ENCODE data around the gene AKT1S1. TPM values are rescaled to one million over a fixed set of nuclear protein-coding genes. Genes with fewer than 3 reads are reported as not detected.
A peak's percentile ranks its signal among the peaks of the same experiment; 100 is the strongest.

AKT1S1 gene
- total RNA-seq, 1 donor from 2014 or later, result 2.3 TPM

DNA sequence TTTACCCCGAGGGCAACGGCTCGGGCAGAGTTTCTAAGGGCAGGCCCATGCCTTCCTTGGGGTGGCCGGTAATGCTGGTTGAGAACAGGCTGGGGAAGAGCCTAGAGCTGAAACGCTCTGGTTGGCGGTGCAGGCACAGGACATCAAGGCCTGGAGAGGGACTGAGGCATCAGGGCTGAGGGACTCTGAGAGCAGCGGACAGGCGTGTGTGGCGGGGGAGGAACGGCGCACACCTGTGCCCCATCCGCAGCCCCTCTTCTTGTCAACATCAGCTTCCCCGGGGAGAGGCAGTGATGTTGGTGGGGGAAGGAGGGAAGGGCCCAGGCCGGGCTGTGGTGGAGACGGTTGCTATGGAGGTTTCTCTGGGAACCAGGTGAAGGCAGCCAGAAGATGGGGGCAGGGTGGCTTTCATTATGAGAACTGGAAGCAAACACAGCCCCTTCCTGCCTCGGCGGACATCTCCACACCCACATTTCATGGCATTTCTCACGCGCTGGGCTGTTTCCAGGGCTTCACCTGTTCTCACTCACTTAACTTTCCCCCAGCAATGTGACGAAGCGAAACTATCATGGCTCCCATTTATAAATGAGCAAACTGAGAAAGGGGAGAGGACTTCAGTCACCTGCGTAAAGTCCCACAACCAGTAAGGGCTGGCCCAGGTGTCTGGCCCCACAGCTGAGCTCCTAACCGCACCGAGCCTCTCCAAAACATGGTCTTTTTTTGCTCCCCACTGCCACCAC is 43.6 kb upstream of the AKT1S1 start:
- Mint-ChIP-seq H3K27ac (no peak overlapping the region), H3K9me3 (no peaks in the 10 kb centered on the region), H3K4me1 (peaks cover 24% of the 10 kb centered on the region), H3K4me3 (peak overlapping the region; percentile 41), H3K36me3 (peaks cover 32% of the 10 kb centered on the region), H3K27me3 (ENCODE audit: insufficient read depth, low read depth) (peaks cover 9% of the 10 kb centered on the region)
- H3K9me3 ChIP-seq (ENCODE audit: low read depth), result no peaks in the 10 kb centered on the region
- no peaks in the 10 kb centered on the region for H3K36me3 ChIP-seq
- no peaks in the 10 kb centered on the region for H3K4me1 ChIP-seq
- DNase-seq (ENCODE audit: low spot score), result no peak
- TF ChIP-seq EZH2phosphoT487 (IDR thresholded peaks at IDR 0.05), result no peak
- TF ChIP-seq CTCF (IDR thresholded peaks at IDR 0.05), result no peak
- no peak for TF ChIP-seq EZH2 (IDR thresholded peaks at IDR 0.05)
- peaks cover 15% of the 10 kb centered on the region for H3F3A ChIP-seq (ENCODE audit: low read depth)
- H3K27ac ChIP-seq, result no peak overlapping the region
- H3K4me3 ChIP-seq, result no peak overlapping the region
- no peak overlapping the region for H3K9ac ChIP-seq
- peaks cover 97% of the 10 kb centered on the region for H4K20me1 ChIP-seq (ENCODE audit: low read depth)
- no peak overlapping the region for H2AFZ ChIP-seq (replicated peaks)
- no peaks in the 10 kb centered on the region for H3K27me3 ChIP-seq
- H3K4me2 ChIP-seq, result no peak overlapping the region
- H3K79me2 ChIP-seq (ENCODE audit: low read depth), result peaks cover 100% of the 10 kb centered on the region

- Histone ChIP-seq H3K79me2 (ENCODE audit: low read depth) (peaks cover 99% of the 10 kb centered on the region), H3K27me3 (no peaks in the 10 kb centered on the region), H3F3A (ENCODE audit: low read depth) (peaks cover 11% of the 10 kb centered on the region), H3K4me1 (no peaks in the 10 kb centered on the region), H3K9ac (no peak overlapping the region), H4K20me1 (ENCODE audit: low read depth) (peaks cover 94% of the 10 kb centered on the region), H3K27ac (no peak overlapping the region), H3K4me2 (no peak overlapping the region), H2AFZ (replicated peaks) (no peak overlapping the region), H3K4me3 (no peak overlapping the region), H3K9me3 (ENCODE audit: low read depth) (no peaks in the 10 kb centered on the region), H3K36me3 (no peaks in the 10 kb centered on the region)
- Mint-ChIP-seq H3K27ac (no peak overlapping the region), H3K27me3 (ENCODE audit: insufficient read depth, low read depth) (peaks cover 3% of the 10 kb centered on the region), H3K4me3 (peak overlapping the region; percentile 33), H3K36me3 (peaks cover 50% of the 10 kb centered on the region), H3K9me3 (peaks cover 3% of the 10 kb centered on the region), H3K4me1 (peaks cover 16% of the 10 kb centered on the region)
- no peak for DNase-seq (ENCODE audit: low spot score)
- TF ChIP-seq EZH2 (IDR thresholded peaks at IDR 0.05), result no peak
These were observed 40.9 kb upstream of the AKT1S1 start for GRCh38 chr19:49918089-49918488.

- peaks cover 7% of the 10 kb centered on the region for H3K27me3 Mint-ChIP-seq (ENCODE audit: insufficient read depth, low read depth)
- H3K27ac ChIP-seq, result no peak overlapping the region
- no peaks in the 10 kb centered on the region for H3K4me1 ChIP-seq
- no peak overlapping the region for H3K9ac ChIP-seq
- no peaks in the 10 kb centered on the region for H3K36me3 ChIP-seq
- peak; percentile 49 for DNase-seq (ENCODE audit: low spot score)
- H3K36me3 Mint-ChIP-seq, result peaks cover 51% of the 10 kb centered on the region
- H3K27me3 ChIP-seq, result no peaks in the 10 kb centered on the region
- no peak overlapping the region for H3K4me3 ChIP-seq
- H3F3A ChIP-seq (ENCODE audit: low read depth), result peaks cover 11% of the 10 kb centered on the region
- H3K4me1 Mint-ChIP-seq, result peaks cover 12% of the 10 kb centered on the region
- TF ChIP-seq EZH2phosphoT487 (IDR thresholded peaks at IDR 0.05) (no peak), EZH2 (IDR thresholded peaks at IDR 0.05) (no peak), CTCF (IDR thresholded peaks at IDR 0.05) (peak; percentile 46)
- H3K9me3 ChIP-seq (ENCODE audit: low read depth), result no peaks in the 10 kb centered on the region
- peaks cover 99% of the 10 kb centered on the region for H3K79me2 ChIP-seq (ENCODE audit: low read depth)
- H3K9me3 Mint-ChIP-seq, result peaks cover 3% of the 10 kb centered on the region
- peaks cover 90% of the 10 kb centered on the region for H4K20me1 ChIP-seq (ENCODE audit: low read depth)
- no peak overlapping the region for H3K4me3 Mint-ChIP-seq
- H3K4me2 ChIP-seq, result no peak overlapping the region
- H2AFZ ChIP-seq (replicated peaks), result no peak overlapping the region
- no peak overlapping the region for H3K27ac Mint-ChIP-seq
These were observed 39.9 kb upstream of the AKT1S1 start for GRCh38 chr19:49916839-49917733.

All from neural progenitor cell (in vitro differentiated cells).